ENCODE results near the gene SEMA6D. TPM values are rescaled to one million over a fixed set of nuclear protein-coding genes. Genes with fewer than 3 reads are reported as not detected.

The SEMA6D gene
- total RNA-seq, 1 experiment from 2014 or later, result 15.8 TPM

DNA sequence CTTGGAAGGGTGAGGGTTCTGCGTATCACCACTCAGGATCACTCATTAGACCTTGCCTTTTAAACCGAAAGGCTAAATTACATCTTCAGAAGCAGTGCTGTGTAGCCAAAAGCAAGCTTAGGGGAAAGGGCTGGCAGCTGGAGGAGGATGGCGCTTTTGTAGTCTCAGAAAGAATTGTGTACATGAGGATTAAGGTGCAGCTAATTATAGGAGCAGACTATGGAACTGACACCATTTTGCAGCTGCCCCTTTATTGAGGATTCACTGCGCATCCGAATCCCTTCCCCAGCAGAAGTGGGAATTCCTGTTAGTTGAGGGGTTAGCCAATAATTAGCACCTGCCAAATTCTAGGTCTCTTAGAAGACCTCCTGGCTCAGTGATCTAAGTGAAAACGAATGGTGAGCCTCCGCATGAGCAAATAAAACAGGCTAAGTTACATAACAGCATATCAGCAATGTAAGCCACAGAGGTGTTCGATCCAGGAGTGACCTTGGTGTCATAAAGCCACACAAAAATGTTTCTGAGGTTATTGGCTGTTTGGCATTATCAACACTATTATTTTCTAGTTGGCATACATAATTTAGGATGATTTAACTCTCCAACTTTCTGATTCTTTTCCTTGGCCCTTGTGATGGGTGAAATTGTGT lies 42.6 kb upstream of the SEMA6D start:
- Histone ChIP-seq H4K91ac (ENCODE audit: insufficient read length, low read depth, low read length) (no peak overlapping the region), H4K8ac (replicated peaks; ENCODE audit: insufficient read length, low read depth, low read length) (no peak overlapping the region), H4K5ac (ENCODE audit: insufficient read length, low read depth, low read length) (no peak overlapping the region), H3K27me3 (ENCODE audit: insufficient read depth, low read length) (no peaks in the 10 kb centered on the region), H2BK5ac (ENCODE audit: insufficient read length, low read length) (no peak overlapping the region), H3K9ac (ENCODE audit: extremely low read depth, insufficient read length, low read length) (no peak overlapping the region), H3K4me1 (ENCODE audit: insufficient read depth, low read length) (no peaks in the 10 kb centered on the region; the same call in 1 of the 2 replicates), H3K9me3 (ENCODE audit: control insufficient read depth, low read depth, low read length) (no peaks in the 10 kb centered on the region), H2BK15ac (ENCODE audit: low read depth, low read length) (no peak overlapping the region), H2BK20ac (ENCODE audit: low read depth, low read length, poor library complexity, severe bottlenecking) (no peak overlapping the region), H2BK120ac (ENCODE audit: low read depth, low read length, poor library complexity, severe bottlenecking) (no peak overlapping the region), H2AK5ac (ENCODE audit: insufficient read length, low read length) (no peak overlapping the region), H4K20me1 (ENCODE audit: control insufficient read depth, insufficient read depth, insufficient read length) (no peaks in the 10 kb centered on the region), H3T11ph (ENCODE audit: low read length) (no peak overlapping the region), H3K23me2 (ENCODE audit: insufficient read length, low read depth, low read length, poor library complexity, severe bottlenecking) (no peaks in the 10 kb centered on the region), H3K79me2 (ENCODE audit: insufficient read depth, low read length) (no peaks in the 10 kb centered on the region), H3K56ac (ENCODE audit: insufficient read length, low read depth, low read length) (no peak overlapping the region), H3K14ac (ENCODE audit: insufficient read depth, low read length) (no peak overlapping the region), H3K27ac (ENCODE audit: insufficient read length, low read depth, low read length) (no peak overlapping the region), H3K4me2 (ENCODE audit: insufficient read depth, insufficient read length, low read length) (no peak overlapping the region), H2BK12ac (ENCODE audit: insufficient read length, low read depth, low read length) (no peak overlapping the region), H2AFZ (ENCODE audit: low read length) (no peak overlapping the region), H3K23ac (ENCODE audit: insufficient read length, low read depth, low read length) (no peak overlapping the region), H3K18ac (ENCODE audit: insufficient read length, low read depth, low read length) (no peak overlapping the region), H3K79me1 (ENCODE audit: insufficient read depth, low read depth, low read length, poor library complexity, severe bottlenecking) (no peaks in the 10 kb centered on the region), H3K4ac (ENCODE audit: low read depth, low read length) (no peak overlapping the region)
- Mint-ChIP-seq H3K27ac (no peak overlapping the region; a peak in 1 of 7 replicates), H3K27me3 (ENCODE audit: low read depth) (peaks cover 1% of the 10 kb centered on the region), H3K4me1 (peaks cover 37 to 38% of the 10 kb centered on the region in 2 experiments), H3K9me3 (peaks cover 6 to 11% of the 10 kb centered on the region in 2 experiments), H3K4me3 (no peak overlapping the region), H3K36me3 (ENCODE audit: insufficient read depth in 1 of 3, low read depth in 3 of 3) (peaks cover 3 to 16% (median 4%) of the 10 kb centered on the region in 3 experiments; a peak in 4 of 7 replicates)
- WGBS (ENCODE audit: extremely low coverage, insufficient read length, low lambda C conversion rate), result no CpG with 5 or more reads among the region's 8 CpGs
- TF ChIP-seq, protein P1, sequence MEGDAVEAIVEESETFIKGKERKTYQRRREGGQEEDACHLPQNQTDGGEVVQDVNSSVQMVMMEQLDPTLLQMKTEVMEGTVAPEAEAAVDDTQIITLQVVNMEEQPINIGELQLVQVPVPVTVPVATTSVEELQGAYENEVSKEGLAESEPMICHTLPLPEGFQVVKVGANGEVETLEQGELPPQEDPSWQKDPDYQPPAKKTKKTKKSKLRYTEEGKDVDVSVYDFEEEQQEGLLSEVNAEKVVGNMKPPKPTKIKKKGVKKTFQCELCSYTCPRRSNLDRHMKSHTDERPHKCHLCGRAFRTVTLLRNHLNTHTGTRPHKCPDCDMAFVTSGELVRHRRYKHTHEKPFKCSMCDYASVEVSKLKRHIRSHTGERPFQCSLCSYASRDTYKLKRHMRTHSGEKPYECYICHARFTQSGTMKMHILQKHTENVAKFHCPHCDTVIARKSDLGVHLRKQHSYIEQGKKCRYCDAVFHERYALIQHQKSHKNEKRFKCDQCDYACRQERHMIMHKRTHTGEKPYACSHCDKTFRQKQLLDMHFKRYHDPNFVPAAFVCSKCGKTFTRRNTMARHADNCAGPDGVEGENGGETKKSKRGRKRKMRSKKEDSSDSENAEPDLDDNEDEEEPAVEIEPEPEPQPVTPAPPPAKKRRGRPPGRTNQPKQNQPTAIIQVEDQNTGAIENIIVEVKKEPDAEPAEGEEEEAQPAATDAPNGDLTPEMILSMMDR (conservative IDR thresholded peaks at IDR 0.05), result no peak
- no peak for DNase-seq

All from H9 (cell line).